Epidermal melanocyte (primary cell): ENCODE data around the gene ETFA.

Source experiments
- DNase-seq: peaks from one replicate; pipeline ENCODE4 v3.0.0; 2011; ENCODE audit warnings: low spot score; ENCODE audit not compliant: insufficient read length

Gene ETFA

DNA sequence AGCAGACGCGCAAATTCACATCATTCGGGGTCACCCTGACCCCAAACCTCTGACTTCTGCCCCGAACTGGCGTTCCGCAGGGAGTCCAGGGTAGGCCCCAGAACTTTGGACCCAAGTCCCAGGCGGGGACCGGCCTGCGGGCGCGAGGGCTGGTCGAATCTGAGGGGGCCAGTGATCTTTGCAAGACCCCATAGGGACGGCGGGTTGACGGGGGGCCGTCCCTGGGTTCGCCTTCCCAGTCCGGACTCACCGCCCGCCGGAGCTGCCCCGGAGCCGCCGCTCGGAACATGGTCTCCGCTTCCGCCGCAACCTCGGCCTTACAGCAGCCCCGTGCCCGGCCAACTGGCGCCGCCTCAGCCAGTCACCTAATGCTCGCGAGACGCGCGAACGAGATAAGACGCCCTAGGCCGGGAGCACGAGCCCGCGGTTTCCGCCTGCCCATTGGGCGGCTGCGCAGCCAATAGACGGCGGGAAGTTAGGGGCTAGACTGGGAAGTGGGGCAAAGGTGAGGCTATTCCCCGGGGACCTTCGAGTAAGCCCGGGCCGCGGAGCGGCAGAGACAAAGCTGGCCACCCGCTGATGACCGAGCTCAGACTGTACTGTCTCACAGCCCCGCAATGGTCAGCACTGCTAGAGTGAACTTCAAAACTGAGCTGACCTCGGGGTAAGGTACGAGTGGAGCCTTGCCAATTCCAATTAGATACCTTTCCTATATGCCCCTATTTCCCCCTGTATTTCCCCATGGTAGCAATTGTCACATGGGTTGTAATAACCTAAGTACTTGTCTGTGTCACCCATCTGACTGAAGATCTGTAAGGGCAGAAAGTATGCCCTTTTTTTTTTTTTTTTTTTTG, at the start of gene ETFA:
Gene ETFA, minus strand, starts transcription at position 370 of the 854 bp plus-strand sequence. Its CDS starts 81 bp downstream, at position 289.
- peak; percentile 95 for DNase-seq

DNA sequence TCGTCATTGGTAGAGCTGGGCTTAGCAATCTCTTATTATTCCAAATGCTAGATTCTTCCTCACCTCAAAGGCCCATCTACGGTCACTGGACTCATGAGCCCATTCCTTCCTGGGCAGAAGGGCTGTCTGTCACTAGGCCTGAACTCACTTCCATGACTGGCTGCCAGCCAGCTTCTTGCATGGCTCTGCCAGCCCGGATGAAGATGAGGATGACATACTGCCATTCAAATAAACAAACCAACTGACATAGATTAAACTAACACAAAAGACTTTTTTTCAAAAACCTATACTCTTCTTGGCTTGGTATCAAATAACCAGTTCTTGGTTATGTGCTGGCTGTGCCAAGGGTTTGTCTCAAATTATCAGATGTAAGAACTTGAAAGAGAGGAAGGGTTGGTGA, 49.1 kb upstream of the ETFA start:
- no peak for DNase-seq

DNA sequence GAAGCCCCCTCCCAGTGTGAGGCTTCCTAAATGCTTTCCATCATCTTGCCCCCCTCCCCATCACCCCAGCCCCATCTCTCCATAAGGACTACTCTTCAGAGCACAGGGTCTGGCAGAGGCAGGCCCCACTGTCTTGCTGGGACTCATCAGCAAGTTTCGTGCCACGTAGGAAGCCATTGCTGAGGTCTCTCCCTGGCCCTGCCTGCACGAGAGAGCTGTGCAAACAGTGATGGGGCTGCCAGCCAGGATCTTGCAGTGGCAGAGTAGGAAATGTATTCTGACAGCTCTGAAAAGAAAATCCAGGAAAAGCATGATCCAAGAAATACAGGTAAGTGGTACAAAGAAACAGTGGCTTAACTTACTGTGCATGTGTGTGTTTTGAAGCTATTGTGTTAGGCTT, 47.9 kb upstream of the ETFA start:
- no peak for DNase-seq

DNA sequence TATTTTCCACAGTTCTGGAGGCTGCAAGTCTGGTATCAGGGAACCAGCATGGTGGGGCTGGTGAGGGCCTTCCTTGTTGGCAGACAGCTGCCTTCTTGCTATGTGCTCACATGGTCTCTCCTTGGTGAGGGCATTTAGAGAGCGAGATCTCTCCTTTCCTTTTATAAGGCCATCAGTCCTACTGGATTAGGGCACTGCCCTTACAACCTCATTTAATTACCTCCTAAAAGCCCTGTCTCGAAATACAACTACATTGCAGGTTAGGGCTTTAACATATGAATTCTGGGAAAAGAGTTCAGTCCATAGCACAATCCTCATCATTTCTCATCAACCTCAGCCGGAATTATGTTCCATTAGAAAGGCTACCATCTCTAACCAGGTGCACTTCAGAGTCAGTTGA, 47.2 kb upstream of the ETFA start:
- no peak for DNase-seq

DNA sequence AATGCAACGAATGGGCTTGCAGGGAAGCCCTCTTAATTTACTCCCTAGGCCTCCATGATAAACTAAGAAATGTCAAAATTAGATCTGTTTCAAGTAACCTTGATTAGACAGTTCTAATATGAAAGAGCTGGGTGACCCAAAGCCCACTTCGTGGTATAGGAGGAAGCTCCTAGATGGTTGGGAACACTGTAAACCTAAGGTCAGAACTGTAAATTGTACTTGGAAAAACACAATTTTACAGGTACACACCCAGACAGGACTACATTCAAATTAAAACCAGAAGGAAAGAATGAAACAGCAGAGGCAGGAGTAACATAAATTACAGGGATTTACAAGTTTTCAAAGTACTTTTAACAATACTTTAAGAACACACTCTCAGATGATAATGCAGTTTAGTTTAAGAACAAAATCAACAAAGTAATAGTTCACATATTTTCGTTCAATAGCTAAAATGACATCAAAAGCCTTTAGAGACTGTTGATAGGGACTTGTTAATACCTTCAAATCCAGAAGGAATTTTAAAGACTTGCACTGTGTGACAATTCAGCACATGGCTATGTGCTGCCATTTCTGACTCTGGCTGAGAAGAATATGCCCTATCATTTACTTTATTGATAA, 43.7 kb upstream of the ETFA start:
- DNase-seq = no peak

DNA sequence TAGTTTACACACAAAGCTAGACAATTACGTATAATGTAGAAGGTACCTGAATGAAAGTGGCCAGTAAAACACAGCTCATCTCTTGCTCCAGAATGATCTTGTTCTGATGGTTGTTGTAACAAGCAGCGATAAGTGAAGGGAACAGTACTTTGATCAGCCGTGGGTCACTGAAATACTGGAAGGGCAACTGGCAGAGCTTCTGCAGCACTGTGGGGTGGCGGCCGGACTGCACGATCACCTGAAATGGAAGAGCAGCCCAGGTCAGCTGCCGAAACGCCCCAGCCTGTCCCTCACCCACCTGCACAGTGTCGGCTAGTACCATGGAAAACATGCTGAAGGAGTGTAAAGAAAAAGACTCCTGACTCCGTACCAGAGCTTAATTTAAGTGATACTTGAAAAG, 42.6 kb upstream of the ETFA start:
- DNase-seq = no peak

DNA sequence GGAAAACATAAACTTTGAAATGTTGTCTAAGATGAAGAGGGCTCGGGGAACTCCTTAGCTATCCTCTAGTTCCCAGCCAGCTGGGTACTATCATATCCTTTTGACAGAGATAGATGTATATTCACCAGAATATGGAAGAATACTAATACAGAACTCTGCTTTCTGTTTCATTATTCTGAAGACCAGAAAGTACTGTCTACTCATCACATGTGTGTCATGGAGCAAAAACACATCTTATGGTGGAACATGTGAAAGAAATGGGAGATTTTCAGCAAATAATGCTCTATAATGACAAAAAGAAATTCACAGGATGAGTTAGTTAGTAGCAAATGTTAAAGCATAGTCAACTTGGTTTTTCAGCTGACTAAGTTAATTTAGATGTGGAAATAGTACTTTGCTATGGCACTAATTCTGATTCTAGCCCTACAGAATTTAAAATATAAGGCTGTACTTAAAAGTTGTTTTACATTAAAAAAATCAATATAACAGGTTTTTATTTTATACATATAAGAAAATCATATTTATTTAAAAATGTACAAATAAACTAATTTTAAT, 41.8 kb upstream of the ETFA start:
- DNase-seq = no peak

DNA sequence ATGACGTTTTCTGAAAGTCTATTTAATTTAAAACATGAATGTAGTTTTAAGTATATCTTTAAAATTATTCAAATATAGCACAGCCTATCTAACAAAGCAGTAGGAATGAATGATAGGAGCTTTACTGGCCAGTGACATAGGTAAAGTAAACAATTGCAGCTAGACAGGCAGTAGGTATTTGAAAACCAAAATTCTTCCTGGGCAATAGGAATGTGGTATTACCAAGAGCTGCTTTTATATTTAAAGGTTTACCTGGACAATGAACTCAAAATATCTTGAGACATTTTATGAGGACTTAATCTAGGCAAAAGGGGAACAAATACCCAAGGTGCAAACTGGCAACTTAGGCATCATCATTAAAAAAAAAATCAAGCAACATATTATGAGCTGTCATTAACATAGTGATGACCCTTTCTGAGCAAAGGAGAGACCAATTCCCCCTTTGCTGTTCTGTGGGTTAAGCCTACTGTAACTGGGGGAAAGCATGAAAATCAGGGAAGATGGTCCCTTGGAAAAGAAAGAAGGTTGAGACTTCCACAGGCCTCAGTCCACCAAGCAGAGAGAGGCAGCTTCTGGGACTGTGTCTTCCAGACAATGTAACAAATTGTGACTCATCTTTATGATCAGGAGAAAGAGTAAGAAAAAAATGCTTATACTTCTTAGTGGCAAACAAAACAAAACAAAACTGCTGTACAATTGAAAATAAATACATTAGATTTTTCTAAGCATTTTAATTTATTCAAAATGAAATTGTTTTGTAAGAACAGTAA, 38.2 kb upstream of the ETFA start:
- DNase-seq = no peak

DNA sequence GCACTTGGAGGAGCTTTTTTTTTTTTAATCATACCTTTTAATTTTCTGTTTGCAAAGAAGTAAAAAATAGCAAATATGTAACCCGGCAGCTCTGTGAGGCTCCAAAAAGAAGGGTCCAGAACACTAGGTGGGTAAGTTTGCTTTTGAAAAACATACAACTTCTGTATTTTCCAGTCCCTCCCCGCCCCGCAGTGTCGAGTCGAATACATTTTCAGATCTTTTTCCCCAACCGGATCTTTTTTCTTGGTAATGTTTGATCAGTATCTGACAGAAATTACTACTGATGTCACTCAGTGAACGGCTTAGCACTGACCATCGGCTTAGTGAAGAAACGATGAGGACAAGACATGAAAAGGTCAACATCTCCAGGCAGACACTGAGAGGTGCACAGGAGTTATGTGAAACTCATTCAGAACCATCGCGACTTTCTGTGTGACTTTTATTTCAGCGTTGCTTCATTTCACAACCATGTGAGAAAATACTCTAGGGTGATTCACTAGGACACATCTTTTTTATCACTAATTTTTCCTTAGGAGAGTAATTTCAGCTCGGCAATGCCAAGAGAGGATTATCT, 36.3 kb upstream of the ETFA start:
- DNase-seq = no peak

DNA sequence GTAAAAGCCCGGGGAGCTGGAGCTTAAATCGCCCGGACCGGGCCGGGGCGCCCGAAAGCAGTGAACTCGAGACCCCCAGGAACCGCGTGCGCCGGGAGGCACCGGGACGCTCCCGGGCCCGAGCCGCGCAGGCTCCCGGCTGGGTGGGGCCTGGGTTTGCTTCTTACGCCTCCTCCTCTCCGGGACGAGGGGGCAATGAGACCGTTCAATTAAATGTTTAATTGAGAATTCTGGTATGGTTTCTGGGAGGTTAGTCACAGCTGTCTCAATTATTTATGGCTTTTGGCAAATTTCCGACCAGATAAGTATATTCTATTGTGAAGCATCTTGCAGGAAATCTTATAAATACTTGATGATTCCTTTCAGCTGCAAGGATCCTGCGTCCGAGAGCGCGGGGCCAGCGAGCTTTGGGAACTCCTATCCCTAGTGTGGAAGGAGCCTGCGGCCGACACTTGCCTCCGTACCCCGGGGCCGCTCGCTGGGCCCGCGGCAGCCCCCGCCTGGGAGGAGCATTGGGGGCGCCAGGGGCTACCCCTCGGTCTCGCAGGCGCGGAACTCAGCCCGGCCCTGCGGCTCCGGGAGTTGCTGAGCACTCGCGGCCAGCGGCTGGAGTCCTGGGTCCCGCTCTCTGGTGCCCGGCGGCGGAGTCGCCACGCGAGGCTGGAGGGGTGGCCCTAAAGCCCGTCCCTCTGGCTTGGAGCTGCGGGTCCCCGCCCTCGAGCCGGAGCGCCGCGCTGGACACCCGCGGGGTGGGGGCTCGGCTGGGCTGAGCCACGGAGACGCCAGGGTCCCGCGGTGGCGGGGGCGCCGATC, 35.6 kb upstream of the ETFA start:
- DNase-seq = peak; percentile 26

DNA sequence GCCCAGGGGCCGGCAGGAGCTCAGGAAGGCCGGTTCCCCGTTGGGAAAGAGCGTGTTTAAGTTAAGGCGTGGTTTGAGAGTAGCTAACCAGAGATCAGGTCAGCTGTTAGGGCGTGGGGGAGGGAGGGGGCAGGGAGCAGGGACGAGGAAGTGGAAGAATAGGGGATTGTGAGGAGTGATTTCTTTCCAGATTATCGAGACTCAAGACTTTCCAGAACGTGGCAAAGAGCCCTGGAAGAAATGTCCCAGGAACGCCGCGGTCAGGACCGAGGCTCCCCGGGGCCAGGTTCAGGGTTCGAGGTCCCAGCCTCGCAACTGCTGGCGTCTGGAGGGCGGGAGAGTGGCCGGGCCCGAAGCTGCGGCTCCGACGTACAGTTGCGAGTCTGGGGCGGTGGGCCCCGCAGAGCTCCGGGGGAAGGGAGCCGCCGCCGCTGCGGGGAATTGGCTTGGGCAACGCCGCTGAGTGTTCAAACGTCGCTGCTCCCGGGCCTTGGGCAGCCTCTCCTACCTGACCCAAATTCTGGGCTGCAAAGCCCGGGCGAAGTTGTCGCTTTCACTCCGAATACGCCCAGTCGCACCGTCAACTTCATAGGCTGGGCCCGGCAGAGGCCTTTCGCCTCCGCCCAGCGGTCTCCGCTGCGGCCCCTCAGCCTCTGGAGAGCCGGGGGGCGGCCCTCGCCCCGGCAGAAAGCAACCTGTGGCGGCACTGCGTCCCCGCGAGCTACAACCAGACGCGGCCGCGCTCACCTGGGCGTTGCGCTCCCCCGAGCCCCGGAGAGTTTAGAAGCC, 34.8 kb upstream of the ETFA start:
- peak; percentile 33 for DNase-seq

DNA sequence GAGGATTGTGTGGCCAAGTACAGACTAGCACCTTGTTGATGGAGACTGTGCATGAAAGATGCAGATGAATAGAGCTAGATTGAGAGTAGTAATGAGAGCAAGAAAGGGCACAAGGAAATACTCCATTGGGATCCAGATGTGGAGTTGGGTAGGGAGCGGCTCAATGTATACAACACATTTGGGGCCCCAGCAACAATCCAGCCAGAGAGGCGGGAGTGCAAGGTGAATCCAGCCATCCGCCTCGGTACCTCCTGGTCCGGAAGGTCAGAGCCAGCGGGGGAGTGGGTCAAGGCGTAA, 34.3 kb upstream of the ETFA start:
- no peak for DNase-seq

DNA sequence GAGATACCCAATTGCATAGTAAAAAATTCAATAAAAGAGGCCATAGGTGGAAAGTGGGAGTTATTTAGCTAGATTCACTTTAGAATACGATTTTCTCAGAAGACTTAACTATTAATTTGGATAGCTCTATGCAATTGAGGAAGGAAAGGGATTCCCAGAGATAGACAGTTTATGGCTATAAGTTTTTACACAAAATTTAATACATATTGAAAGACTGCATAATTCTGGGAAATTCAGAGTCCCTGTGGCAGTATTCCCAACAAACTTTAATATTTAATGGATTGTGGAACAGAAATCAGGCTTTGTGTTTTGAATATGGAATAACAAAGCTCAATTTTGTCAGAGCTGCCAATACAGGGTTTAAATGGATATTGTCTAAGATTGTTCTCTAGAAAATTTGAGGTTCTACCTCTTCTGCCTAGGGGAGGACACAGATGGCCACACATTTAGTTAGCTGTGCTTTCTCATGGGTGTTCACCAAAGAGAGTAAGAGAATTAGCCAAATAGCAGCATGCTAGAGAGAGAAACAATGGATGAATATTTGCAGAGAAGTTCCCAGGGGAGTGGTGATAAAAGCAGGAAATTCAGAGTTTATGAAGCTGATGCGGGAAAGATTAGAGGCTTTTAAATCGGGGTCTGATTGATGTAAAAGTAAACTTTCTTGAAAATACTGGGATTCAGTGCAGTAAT, 33.8 kb upstream of the ETFA start:
- no peak for DNase-seq

DNA sequence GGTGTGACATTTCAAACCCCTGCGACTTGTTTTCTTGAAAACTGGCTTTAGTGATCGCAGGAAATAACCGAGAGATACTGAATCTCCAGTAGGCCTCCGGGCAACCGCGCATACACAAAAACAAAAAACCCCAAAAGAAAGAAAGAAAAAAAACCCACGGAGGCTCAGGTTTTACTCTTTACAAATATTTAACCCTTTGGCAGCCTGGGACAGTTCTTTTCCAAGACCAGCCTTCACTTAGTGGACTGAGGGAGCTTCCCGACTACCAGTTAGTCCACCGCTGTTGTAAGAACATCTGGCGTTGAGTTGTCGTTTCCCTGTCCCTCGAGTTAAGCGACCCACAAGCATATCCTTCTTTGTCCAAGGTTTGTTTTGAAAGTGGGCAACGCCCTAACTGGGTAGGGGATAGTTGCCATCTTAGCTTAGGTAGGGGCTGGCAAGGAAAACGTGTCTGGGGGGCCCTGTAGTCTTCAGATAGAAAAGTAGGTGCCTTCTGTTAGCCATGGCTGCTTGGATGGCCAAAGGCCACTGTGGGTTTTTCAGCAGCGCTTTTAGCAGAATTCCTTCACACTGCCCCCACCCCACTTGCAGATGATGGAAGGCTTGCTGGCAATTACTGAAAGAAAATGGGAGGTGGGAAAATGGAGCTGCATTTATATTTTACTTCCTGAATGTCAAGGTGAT, 32.2 kb upstream of the ETFA start:
- no peak for DNase-seq

DNA sequence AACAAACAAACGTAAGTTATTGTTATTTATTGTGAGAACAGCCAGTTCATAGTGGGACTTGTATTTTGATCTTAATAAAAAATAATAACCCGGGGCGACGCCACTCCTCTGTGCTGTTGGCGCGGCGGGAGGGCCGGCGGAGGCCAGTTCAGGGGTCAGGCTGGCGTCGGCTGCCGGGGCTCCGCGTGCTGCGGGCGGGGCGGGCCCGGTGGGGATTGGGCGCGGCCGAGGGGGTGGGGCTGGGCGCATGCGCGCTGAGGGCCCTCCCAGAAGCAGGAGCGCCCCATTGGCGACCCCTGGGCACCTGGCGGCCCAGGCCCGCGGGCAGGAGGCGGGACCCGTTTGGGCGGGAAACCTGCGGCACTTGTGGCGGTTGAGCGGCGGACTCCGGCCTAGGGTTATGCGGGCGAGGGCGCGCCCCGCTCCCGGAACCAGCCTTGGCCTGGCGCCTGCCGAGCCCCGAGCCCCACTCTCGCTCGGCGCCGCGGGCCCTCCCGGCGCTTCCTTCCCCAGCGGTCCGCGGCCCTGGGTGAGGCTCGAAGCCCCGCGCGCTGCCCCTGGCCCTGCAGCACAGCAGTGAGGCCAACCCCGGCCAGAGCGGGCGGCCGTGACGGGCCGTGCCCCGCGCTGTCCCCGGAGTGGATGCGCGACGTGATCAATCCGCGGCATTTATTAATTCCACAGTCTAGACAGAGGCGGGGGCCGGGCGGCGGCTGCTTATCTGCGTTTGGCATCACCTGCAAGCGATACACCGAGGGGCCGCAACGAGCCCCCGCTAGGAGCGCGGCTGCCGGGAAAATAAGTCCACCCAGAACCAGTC, 31.3 kb upstream of the ETFA start:
- DNase-seq = peak; percentile 26

DNA sequence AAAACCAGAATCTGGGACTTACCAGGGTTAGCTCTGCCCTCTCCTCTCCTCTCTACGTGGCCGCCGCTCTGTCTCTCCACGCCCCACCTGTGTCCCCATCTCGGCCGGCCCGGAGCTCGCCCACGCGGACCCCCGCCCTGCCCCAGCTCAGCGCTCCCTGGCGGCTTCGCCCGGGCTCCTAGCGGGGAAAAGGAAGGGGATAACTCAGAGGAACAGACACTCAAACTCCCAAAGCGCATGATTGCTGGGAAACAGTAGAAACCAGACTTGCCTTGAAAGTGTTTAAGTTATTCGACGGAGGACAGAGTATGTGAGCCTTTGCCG, 30.8 kb upstream of the ETFA start:
- peak; percentile 21 for DNase-seq

DNA sequence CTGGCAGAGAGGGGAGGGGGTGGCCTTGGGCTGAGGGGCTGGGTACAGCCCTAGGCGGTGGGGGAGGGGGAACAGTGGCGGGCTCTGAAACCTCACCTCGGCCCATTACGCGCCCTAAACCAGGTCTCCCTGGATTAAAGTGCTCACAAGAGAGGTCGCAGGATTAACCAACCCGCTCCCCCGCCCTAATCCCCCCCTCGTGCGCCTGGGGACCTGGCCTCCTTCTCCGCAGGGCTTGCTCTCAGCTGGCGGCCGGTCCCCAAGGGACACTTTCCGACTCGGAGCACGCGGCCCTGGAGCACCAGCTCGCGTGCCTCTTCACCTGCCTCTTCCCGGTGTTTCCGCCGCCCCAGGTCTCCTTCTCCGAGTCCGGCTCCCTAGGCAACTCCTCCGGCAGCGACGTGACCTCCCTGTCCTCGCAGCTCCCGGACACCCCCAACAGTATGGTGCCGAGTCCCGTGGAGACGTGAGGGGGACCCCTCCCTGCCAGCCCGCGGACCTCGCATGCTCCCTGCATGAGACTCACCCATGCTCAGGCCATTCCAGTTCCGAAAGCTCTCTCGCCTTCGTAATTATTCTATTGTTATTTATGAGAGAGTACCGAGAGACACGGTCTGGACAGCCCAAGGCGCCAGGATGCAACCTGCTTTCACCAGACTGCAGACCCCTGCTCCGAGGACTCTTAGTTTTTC, 30.2 kb upstream of the ETFA start:
- no peak for DNase-seq
